WTC11 (cell line): ENCODE results near the gene MAP3K10. TPM values are rescaled to one million over a fixed set of nuclear protein-coding genes. Genes with fewer than 3 reads are reported as not detected.

Source experiments
- ATAC-seq: fragments of 200-7000 bp; cut with Tn5 transposase; 2 replicates; pipeline ENCODE4 v1.10.0; 2021; ENCODE audit warnings: mild to moderate bottlenecking, moderate library complexity
- CTCF ChIA-PET: fragments of 300-600 bp; sonication (Branson Sonifier 250); formaldehyde crosslinking; loops from one replicate; lab custom pipeline; 2021; ENCODE audit warnings: antibody characterized with exemption; lab: Charles Lee
- POLR2A ChIA-PET: fragments of 350-600 bp; sonication (Branson Sonifier 250); formaldehyde crosslinking; loops from one replicate; lab custom pipeline; 2021; ENCODE audit warnings: antibody characterized with exemption; lab: Charles Lee
- DNase-seq: peaks from one replicate; pipeline ENCODE4 v3.0.0; 2021; ENCODE audit warnings: low spot score
- H3K27ac Mint-ChIP-seq: 2 replicates; pipeline ENCODE4 v1.8.0; 2021; ENCODE audit warnings: mixed read lengths
- H3K27me3 Mint-ChIP-seq: 2 replicates; pipeline ENCODE4 v1.8.0; 2021; ENCODE audit warnings: low read depth, mild to moderate bottlenecking, moderate library complexity, mixed read lengths
- H3K36me3 Mint-ChIP-seq: 2 replicates; pipeline ENCODE4 v1.8.0; 2021; ENCODE audit warnings: mixed read lengths
- H3K4me1 Mint-ChIP-seq: 2 replicates; pipeline ENCODE4 v1.8.0; 2022; ENCODE audit warnings: mixed read lengths
- H3K4me3 Mint-ChIP-seq: 2 replicates; pipeline ENCODE4 v1.8.0; 2021; ENCODE audit warnings: mild to moderate bottlenecking, moderate library complexity, mixed read lengths
- H3K9me3 Mint-ChIP-seq: 2 replicates; pipeline ENCODE4 v1.8.0; 2021; ENCODE audit warnings: mixed read lengths
- ARID4B ChIP-seq: sonication (generic); formaldehyde crosslinking; IDR thresholded peaks from 2 replicates; pipeline ENCODE4 v1.8.0; 2023; ENCODE audit warnings: missing genetic modification reagents, mild to moderate bottlenecking, borderline replicate concordance
- ATF2 ChIP-seq: sonication (generic); formaldehyde crosslinking; IDR thresholded peaks from 2 replicates; pipeline ENCODE4 v1.8.1; 2022; ENCODE audit warnings: low read depth, missing genetic modification reagents, borderline replicate concordance
- CBFB ChIP-seq: sonication (generic); formaldehyde crosslinking; IDR thresholded peaks from 2 replicates; pipeline ENCODE4 v1.8.1; 2022; ENCODE audit warnings: mild to moderate bottlenecking, low read depth, missing genetic modification reagents
- ETV6 ChIP-seq: sonication (generic); formaldehyde crosslinking; IDR thresholded peaks from 2 replicates; pipeline ENCODE4 v1.8.1; 2022; ENCODE audit warnings: mild to moderate bottlenecking, missing genetic modification reagents
- JAZF1 ChIP-seq: fragments of 250-450 bp; sonication (Bioruptor Pico); IDR thresholded peaks from 2 replicates; pipeline ENCODE4 v1.9.0; 2021; ENCODE audit warnings: moderate library complexity, mild to moderate bottlenecking, inconsistent platforms
- JUN ChIP-seq: sonication (generic); formaldehyde crosslinking; IDR thresholded peaks from 2 replicates; pipeline ENCODE4 v1.8.0; 2023; ENCODE audit warnings: mild to moderate bottlenecking, missing genetic modification reagents
- MAX ChIP-seq: sonication (generic); formaldehyde crosslinking; IDR thresholded peaks from 2 replicates; pipeline ENCODE4 v1.8.0; 2022; ENCODE audit warnings: mild to moderate bottlenecking, missing genetic modification reagents
- MYBL2 ChIP-seq: sonication (generic); formaldehyde crosslinking; IDR thresholded peaks from 2 replicates; pipeline ENCODE4 v1.8.1; 2023; ENCODE audit warnings: mild to moderate bottlenecking, moderate library complexity, missing genetic modification reagents
- PRDM15 ChIP-seq: sonication (generic); formaldehyde crosslinking; IDR thresholded peaks from 2 replicates; pipeline ENCODE4 v1.8.0; 2022; ENCODE audit warnings: missing genetic modification reagents
- PREB ChIP-seq: sonication (generic); formaldehyde crosslinking; IDR thresholded peaks from 2 replicates; pipeline ENCODE4 v1.8.1; 2022; ENCODE audit warnings: mild to moderate bottlenecking, missing genetic modification reagents, moderate library complexity, borderline replicate concordance
- RELA ChIP-seq: sonication (generic); formaldehyde crosslinking; IDR thresholded peaks from 2 replicates; pipeline ENCODE4 v1.8.1; 2022; ENCODE audit warnings: missing genetic modification reagents, mild to moderate bottlenecking, borderline replicate concordance
- STAT6 ChIP-seq: sonication (generic); formaldehyde crosslinking; conservative IDR thresholded peaks from 2 replicates; pipeline ENCODE4 v1.8.1; 2023; ENCODE audit warnings: mild to moderate bottlenecking, low read depth, missing genetic modification reagents, moderate library complexity
- TEAD4 ChIP-seq: sonication (generic); formaldehyde crosslinking; IDR thresholded peaks from 2 replicates; pipeline ENCODE4 v1.8.0; 2022; ENCODE audit warnings: mild to moderate bottlenecking, missing genetic modification reagents
- USF2 ChIP-seq: sonication (generic); formaldehyde crosslinking; IDR thresholded peaks from 2 replicates; pipeline ENCODE4 v1.8.1; 2023; ENCODE audit warnings: mild to moderate bottlenecking, missing genetic modification reagents, moderate library complexity
- ZNF121 ChIP-seq: sonication (generic); formaldehyde crosslinking; IDR thresholded peaks from 2 replicates; pipeline ENCODE4 v1.8.0; 2023; ENCODE audit warnings: missing genetic modification reagents
- ZNF138 ChIP-seq: sonication (generic); formaldehyde crosslinking; conservative IDR thresholded peaks from 2 replicates; pipeline ENCODE4 v1.8.1; 2022; ENCODE audit warnings: mild to moderate bottlenecking, moderate library complexity, missing genetic modification reagents
- ZNF396 ChIP-seq: fragments of 250-450 bp; sonication (Bioruptor Pico); IDR thresholded peaks from 2 replicates; pipeline ENCODE4 v1.8.0; 2021; ENCODE audit warnings: mild to moderate bottlenecking, moderate library complexity, borderline replicate concordance
- ZNF425 ChIP-seq: fragments of 250-450 bp; sonication (Bioruptor Pico); conservative IDR thresholded peaks from 2 replicates; pipeline ENCODE4 v1.9.0; 2021; ENCODE audit warnings: mild to moderate bottlenecking
- ZNF671 ChIP-seq: fragments of 250-450 bp; sonication (Bioruptor Pico); IDR thresholded peaks from 2 replicates; pipeline ENCODE4 v1.8.0; 2021; ENCODE audit warnings: mild to moderate bottlenecking
- total RNA-seq: library from RNA; stranded (reverse); gene quantifications from 3 replicates; pipeline ENCODE4 v1.2.3, GENCODE V29; 2021

MAP3K10 gene
- total RNA-seq, 1 experiment from 2014 or later: 23.5 TPM

GRCh38 chr19:40220674-40221073, 29.4 kb downstream of the MAP3K10 start:
- ATAC-seq (no peak), DNase-seq (no peak)
- Mint-ChIP-seq H3K9me3 (peaks cover 5% of the 10 kb centered on the region), H3K27ac (no peak overlapping the region), H3K4me3 (no peak overlapping the region), H3K36me3 (peaks cover 3% of the 10 kb centered on the region; the same call in 1 of the 2 replicates), H3K27me3 (peaks cover 63% of the 10 kb centered on the region), H3K4me1 (peaks cover 13% of the 10 kb centered on the region)
- POLR2A ChIA-PET: no interaction called here
- CTCF ChIA-PET: interaction anchor here (0.8 to 4.6 kb wide), 2 partner anchors 30 to 54 kb away, joined by 3 to 47 read pairs; no protein-coding TSS in a partner anchor
- no peak for TF ChIP-seq ZNF396 (CRISPR knock-in tag)
- TF ChIP-seq ATF2 (CRISPR knock-in tag): no peak
- no peak for TF ChIP-seq ARID4B (CRISPR knock-in tag)
- TF ChIP-seq PRDM15 (CRISPR knock-in tag): no peak
- TF ChIP-seq MAX (CRISPR knock-in tag): no peak
- TF ChIP-seq ZNF138 (CRISPR knock-in tag): no peak
- TF ChIP-seq STAT6: no peak
- no peak for TF ChIP-seq CBFB
- no peak for TF ChIP-seq RELA (CRISPR knock-in tag)
- TF ChIP-seq MYBL2 (CRISPR knock-in tag): no peak
- no peak for TF ChIP-seq JUN
- no peak for TF ChIP-seq ETV6 (CRISPR knock-in tag)
- no peak for TF ChIP-seq ZNF425
- no peak for TF ChIP-seq ZNF121 (CRISPR knock-in tag)
- TF ChIP-seq JAZF1 (CRISPR knock-in tag): no peak
- no peak for TF ChIP-seq TEAD4 (CRISPR knock-in tag)
- no peak for TF ChIP-seq USF2 (CRISPR knock-in tag)
- no peak for TF ChIP-seq ZNF671 (CRISPR knock-in tag)
- no peak for TF ChIP-seq PREB (CRISPR knock-in tag)
